Measurements from ENCODE around the gene GNB1. TPM values are rescaled to one million over a fixed set of nuclear protein-coding genes. Genes with fewer than 3 reads are reported as not detected.
A peak's percentile ranks its signal among the peaks of the same experiment; 100 is the strongest.

Gene GNB1
- total RNA-seq, 1 donor from 2014 or later, result 398 TPM

GRCh38 chr1:1920057-1920607, 29.2 kb upstream of the GNB1 start:
- DNase-seq (ENCODE audit: low spot score), result no peak
- Mint-ChIP-seq H3K36me3 (ENCODE audit: low read depth) (no peaks in the 10 kb centered on the region), H3K27ac (no peak overlapping the region), H3K27me3 (ENCODE audit: insufficient read depth) (peaks cover 2% of the 10 kb centered on the region), H3K4me3 (peak overlapping the region; percentile 49), H3K9me3 (no peaks in the 10 kb centered on the region), H3K4me1 (ENCODE audit: low read depth) (no peaks in the 10 kb centered on the region)
- intact Hi-C loops (cut with micrococcal nuclease), result no loop called here

GRCh38 chr1:1919304-1920056, 28.6 kb upstream of the GNB1 start:
- Mint-ChIP-seq H3K27me3 (ENCODE audit: insufficient read depth) (peaks cover 2% of the 10 kb centered on the region), H3K9me3 (no peaks in the 10 kb centered on the region), H3K4me3 (peak overlapping the region; percentile 64), H3K27ac (peak overlapping the region; percentile 70), H3K36me3 (ENCODE audit: low read depth) (no peaks in the 10 kb centered on the region), H3K4me1 (ENCODE audit: low read depth) (no peaks in the 10 kb centered on the region)
- intact Hi-C loops (cut with micrococcal nuclease), result loop anchor here (1.0 to 2.0 kb wide), 6 partner anchors 10 to 667 kb away; partner anchors contain the start of genes GNB1 and PRXL2B
- DNase-seq (ENCODE audit: low spot score), result peak; percentile 99

- Mint-ChIP-seq H3K4me3 (peak within 1 kb of the TSS; percentile 64), H3K27ac (peak within 1 kb of the TSS; percentile 70), H3K9me3 (no peaks in the 10 kb centered on the region), H3K36me3 (ENCODE audit: low read depth) (no peaks in the 10 kb centered on the region), H3K4me1 (ENCODE audit: low read depth) (no peaks in the 10 kb centered on the region), H3K27me3 (ENCODE audit: insufficient read depth) (peaks cover 3% of the 10 kb centered on the region)
- intact Hi-C loops (cut with micrococcal nuclease), result loop anchor here (1.0 to 2.0 kb wide), 6 partner anchors 10 to 668 kb away; partner anchors contain the start of genes GNB1 and PRXL2B
- no peak for DNase-seq (ENCODE audit: low spot score)
These were observed 28.0 kb upstream of the GNB1 start, which contains the start of gene TMEM52 for GRCh38 chr1:1918901-1919303. Gene TMEM52, minus strand, starts transcription at chr1:1919279. Its CDS starts 14 bp downstream, at chr1:1919265.

DNA sequence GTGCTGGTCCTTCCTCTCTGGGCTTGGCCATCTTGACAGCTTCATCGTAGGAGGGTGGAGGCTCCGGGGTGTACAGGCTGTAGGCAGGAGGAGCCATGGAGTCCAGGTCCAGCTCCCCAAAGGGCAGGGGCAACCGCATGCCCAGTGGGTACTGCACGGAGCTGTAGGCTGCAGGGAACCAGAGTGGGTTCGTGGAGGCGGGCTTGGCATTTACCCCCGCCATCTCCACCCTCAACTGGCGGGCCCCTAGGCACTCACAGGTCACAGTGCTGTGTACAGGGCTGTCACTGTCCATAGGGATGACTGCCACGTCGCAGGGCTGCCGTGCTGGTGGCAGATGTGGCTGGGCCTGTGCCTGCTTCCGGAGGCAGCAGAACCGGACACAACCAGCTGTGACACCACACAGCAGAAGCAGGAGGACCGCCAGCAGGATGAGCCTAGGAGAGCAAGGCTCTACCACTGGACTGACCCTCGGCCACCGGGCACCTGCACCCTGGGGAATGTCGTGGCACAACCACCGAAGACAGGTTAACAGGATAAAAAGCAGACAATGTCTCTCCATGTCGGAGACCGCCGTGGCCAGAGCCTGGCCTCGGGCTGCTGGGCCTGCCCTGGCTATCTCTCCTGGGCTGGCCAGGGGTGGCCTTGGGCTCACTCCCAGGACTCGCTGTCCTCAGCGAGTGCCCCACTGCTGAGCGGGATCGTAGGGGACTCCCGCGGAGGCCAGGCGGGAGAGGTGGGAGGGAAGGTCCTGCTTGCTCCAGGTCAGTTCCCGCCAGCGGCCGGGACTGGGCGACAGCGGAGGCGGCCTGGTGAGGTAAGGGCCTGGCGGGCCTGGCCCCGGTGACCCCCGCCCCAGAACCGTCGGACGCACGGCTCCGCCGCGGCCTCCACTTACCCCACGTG, 27.4 kb upstream of the GNB1 start:
- intact Hi-C loops (cut with micrococcal nuclease), result loop anchor here (2.0 kb wide), 1 partner anchor 669 kb away; the partner anchor contains the start of gene PRXL2B
- Mint-ChIP-seq H3K27ac (no peak overlapping the region), H3K36me3 (ENCODE audit: low read depth) (no peaks in the 10 kb centered on the region), H3K4me3 (peak overlapping the region; percentile 39), H3K4me1 (ENCODE audit: low read depth) (no peaks in the 10 kb centered on the region), H3K27me3 (ENCODE audit: insufficient read depth) (peaks cover 7% of the 10 kb centered on the region), H3K9me3 (no peaks in the 10 kb centered on the region)
- no peak for DNase-seq (ENCODE audit: low spot score)

GRCh38 chr1:1917304-1917976, 26.6 kb upstream of the GNB1 start:
- Mint-ChIP-seq H3K4me3 (peak overlapping the region; percentile 66), H3K9me3 (no peaks in the 10 kb centered on the region), H3K4me1 (ENCODE audit: low read depth) (no peaks in the 10 kb centered on the region), H3K27ac (no peak overlapping the region), H3K27me3 (ENCODE audit: insufficient read depth) (peaks cover 7% of the 10 kb centered on the region), H3K36me3 (ENCODE audit: low read depth) (no peaks in the 10 kb centered on the region)
- DNase-seq (ENCODE audit: low spot score), result no peak
- intact Hi-C loops (cut with micrococcal nuclease), result no loop called here

DNA sequence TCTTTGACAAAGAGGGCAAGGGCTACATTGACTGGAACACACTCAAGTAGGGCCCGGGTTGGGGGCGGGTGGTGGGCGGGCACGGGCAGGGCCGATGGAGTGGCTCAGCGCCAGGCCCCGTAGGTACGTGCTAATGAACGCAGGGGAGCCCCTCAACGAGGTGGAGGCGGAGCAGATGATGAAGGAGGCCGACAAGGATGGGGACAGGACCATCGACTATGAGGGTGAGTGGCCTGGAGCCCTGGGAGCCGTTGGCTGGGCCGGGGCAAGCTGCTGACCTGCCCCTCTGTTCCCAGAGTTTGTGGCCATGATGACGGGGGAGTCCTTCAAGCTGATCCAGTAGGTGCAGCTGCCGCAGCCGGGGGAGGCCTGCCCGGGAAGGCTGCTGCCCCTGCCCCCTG, 26.0 kb upstream of the GNB1 start:
- Mint-ChIP-seq H3K9me3 (no peaks in the 10 kb centered on the region), H3K4me3 (no peak overlapping the region), H3K27me3 (ENCODE audit: insufficient read depth) (peaks cover 7% of the 10 kb centered on the region), H3K4me1 (ENCODE audit: low read depth) (no peaks in the 10 kb centered on the region), H3K27ac (no peak overlapping the region), H3K36me3 (ENCODE audit: low read depth) (no peaks in the 10 kb centered on the region)
- intact Hi-C loops (cut with micrococcal nuclease), result no loop called here
- no peak for DNase-seq (ENCODE audit: low spot score)

DNA sequence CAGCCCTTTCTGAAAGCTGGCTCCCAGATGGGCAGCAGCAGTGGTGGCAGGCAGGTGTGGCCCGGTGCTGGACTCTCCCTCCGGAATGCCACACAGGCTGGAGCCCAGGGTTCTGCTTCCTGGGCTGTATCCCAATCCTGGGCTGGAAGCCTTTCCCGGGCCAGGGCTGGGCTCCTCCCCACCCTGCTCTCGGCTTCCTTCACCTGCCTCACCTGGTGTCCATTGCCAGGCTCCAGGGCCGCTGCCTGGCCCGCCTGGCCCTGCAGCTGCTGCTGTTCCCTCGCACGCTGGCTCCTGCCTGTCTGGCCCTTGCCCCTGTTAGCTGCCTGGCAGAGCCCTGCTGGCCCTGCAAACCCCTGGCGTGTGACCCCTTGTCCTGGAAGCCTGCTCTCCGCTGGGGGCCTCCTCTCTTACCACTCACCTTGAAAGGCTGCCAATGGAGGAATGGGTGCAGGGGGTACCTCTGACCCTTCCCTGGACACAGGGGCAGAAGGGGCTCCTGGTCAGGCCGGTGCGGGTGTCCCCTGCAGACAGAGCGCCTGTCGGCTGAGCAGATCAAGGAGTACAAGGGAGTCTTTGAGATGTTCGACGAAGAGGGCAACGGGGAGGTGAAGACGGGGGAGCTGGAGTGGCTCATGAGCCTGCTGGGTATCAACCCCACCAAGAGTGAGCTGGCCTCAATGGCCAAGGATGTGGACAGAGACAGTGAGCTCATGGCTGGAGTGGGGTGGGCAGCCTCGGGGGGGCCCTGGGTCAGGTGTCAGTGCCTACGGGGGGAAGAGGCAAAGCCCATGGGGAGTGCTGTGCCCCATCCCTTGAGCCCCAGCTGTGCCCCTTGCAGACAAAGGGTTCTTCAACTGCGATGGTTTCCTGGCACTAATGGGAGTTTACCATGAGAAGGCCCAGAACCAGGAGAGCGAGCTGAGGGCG, 25.3 kb upstream of the GNB1 start:
- no peak for DNase-seq (ENCODE audit: low spot score)
- no peak overlapping the region for H3K27ac Mint-ChIP-seq
- H3K4me3 Mint-ChIP-seq, result no peak overlapping the region
- H3K27me3 Mint-ChIP-seq (ENCODE audit: insufficient read depth), result peaks cover 7% of the 10 kb centered on the region
- no peaks in the 10 kb centered on the region for H3K4me1 Mint-ChIP-seq (ENCODE audit: low read depth)
- H3K9me3 Mint-ChIP-seq, result no peaks in the 10 kb centered on the region
- no peaks in the 10 kb centered on the region for H3K36me3 Mint-ChIP-seq (ENCODE audit: low read depth)
- intact Hi-C loops (cut with micrococcal nuclease), result no loop called here

GRCh38 chr1:1914971-1915692, 24.2 kb upstream of the GNB1 start, which contains the start of gene CALML6:
Gene CALML6, plus strand, starts transcription at chr1:1915260. Its CDS starts 21 bp downstream, at chr1:1915281.
- no peak for DNase-seq (ENCODE audit: low spot score)
- H3K36me3 Mint-ChIP-seq (ENCODE audit: low read depth), result no peaks in the 10 kb centered on the region
- H3K9me3 Mint-ChIP-seq, result no peaks in the 10 kb centered on the region
- H3K4me1 Mint-ChIP-seq (ENCODE audit: low read depth), result peaks cover 4% of the 10 kb centered on the region
- H3K27ac Mint-ChIP-seq, result no peak within 1 kb of the TSS
- peaks cover 7% of the 10 kb centered on the region for H3K27me3 Mint-ChIP-seq (ENCODE audit: insufficient read depth)
- H3K4me3 Mint-ChIP-seq, result no peak within 1 kb of the TSS
- intact Hi-C loops (cut with micrococcal nuclease), result no loop called here

DNA sequence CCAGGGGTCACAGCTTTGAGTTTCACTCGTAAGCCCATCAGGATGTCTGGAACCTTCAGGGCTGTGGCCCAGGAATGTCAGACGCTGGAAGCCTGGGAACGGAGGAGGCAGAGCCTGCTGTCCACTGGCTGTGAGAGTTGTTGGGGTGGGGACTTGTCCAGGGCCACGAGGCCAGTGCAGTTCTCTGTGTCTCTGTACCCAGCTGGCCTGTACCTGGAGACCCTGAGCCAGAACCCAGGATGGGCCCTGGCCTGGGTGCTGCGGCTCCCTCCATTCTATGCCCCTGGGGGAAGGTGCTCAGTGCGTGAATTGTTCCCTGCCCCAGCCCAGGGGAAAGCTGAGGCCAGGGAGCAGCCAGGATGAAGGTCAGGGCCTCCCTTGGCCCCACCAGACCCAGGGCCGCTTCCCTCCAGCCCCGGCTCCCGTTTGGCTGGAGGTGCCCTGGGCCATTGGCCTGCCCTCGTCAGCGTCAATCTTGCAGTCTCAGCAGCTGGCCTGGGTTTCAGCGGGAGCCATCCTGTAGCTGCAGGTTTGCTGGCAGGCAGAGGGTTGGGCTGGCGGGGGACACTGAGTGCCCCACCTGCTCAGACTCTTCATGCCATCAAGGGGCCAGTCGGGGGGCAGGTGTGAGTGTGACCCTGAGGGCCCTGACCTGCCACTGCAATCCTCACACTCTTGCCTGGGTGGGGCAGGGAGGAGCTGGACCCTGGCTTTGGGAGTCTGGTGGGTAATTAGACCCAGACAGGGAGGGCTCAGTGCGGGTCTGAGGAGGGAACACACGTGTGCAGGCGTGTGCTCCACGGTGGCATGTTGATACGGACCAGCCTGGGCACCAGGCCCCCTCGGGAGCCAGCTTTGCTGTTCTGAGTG, 23.4 kb upstream of the GNB1 start:
- DNase-seq (ENCODE audit: low spot score), result no peak
- Mint-ChIP-seq H3K27me3 (ENCODE audit: insufficient read depth) (peaks cover 7% of the 10 kb centered on the region), H3K4me3 (no peak overlapping the region), H3K4me1 (ENCODE audit: low read depth) (peaks cover 9% of the 10 kb centered on the region), H3K36me3 (ENCODE audit: low read depth) (no peaks in the 10 kb centered on the region), H3K27ac (no peak overlapping the region), H3K9me3 (no peaks in the 10 kb centered on the region)
- intact Hi-C loops (cut with micrococcal nuclease), result no loop called here

DNA sequence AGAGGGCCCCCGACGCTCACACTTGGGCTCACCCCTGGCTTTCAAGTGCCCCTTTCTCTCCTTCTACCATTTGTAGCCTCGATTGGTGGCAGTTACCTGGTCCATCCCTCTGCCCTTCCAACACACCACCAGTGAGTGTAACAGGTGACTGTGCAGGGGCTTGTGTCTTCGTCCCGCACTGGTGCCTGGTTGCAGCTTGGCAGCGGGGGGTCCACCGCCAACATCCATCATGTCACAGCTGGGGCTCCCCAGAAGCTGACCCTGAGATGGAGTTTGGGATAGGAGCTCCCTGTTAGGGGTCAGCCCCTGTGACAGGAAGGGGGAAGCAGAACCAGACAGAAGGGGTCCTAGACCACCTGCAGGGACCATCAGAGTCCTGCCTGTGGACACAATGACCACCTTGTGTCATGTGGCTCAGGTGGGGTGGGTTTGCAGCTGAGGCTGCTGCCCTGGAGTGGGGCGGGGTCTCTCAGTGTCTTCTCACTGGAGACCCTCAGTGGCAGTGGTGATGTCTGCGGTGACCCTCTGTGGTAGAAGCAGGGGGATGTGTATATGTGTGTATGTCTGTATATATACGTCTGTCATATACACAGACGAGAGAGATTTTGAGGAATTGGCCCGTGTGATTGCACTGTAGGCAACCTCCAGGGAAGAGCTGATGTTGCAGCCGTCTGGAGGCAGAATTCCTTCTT, 20.6 kb upstream of the GNB1 start:
- H3K4me3 Mint-ChIP-seq, result no peak overlapping the region
- intact Hi-C loops (cut with micrococcal nuclease), result no loop called here
- H3K4me1 Mint-ChIP-seq (ENCODE audit: low read depth), result peaks cover 10% of the 10 kb centered on the region
- peaks cover 7% of the 10 kb centered on the region for H3K27me3 Mint-ChIP-seq (ENCODE audit: insufficient read depth)
- H3K9me3 Mint-ChIP-seq, result no peaks in the 10 kb centered on the region
- H3K27ac Mint-ChIP-seq, result no peak overlapping the region
- no peak for DNase-seq (ENCODE audit: low spot score)
- no peaks in the 10 kb centered on the region for H3K36me3 Mint-ChIP-seq (ENCODE audit: low read depth)

Data from activated T-helper 1 cell treated with anti-CD3 and anti-CD28 coated beads, Interleukin-12 subunit alpha, Interleukin-12 subunit beta, Interleukin-2, Interleukin-4 antibody, amounts not matched to agents 30 ng/mL and 10 ng/mL and 1 ng/mL, durations not matched to agents 14 hours and 24 hours and 36 hours (primary cell).